WTC11 (cell line): ENCODE results near the gene SRSF8. TPM values are rescaled to one million over a fixed set of nuclear protein-coding genes. Genes with fewer than 3 reads are reported as not detected.

Experiments
- ATAC-seq: fragments of 200-7000 bp; cut with Tn5 transposase; 2 replicates; pipeline ENCODE4 v1.10.0; 2021; ENCODE audit warnings: mild to moderate bottlenecking, moderate library complexity
- CTCF ChIA-PET: fragments of 300-600 bp; sonication (Branson Sonifier 250); formaldehyde crosslinking; loops from one replicate; lab custom pipeline; 2021; ENCODE audit warnings: antibody characterized with exemption; lab: Charles Lee
- POLR2A ChIA-PET: fragments of 350-600 bp; sonication (Branson Sonifier 250); formaldehyde crosslinking; loops from one replicate; lab custom pipeline; 2021; ENCODE audit warnings: antibody characterized with exemption; lab: Charles Lee
- DNase-seq: peaks from one replicate; pipeline ENCODE4 v3.0.0; 2021; ENCODE audit warnings: low spot score
- H3K27ac Mint-ChIP-seq: 2 replicates; pipeline ENCODE4 v1.8.0; 2021; ENCODE audit warnings: mixed read lengths
- H3K27me3 Mint-ChIP-seq: 2 replicates; pipeline ENCODE4 v1.8.0; 2021; ENCODE audit warnings: low read depth, mild to moderate bottlenecking, moderate library complexity, mixed read lengths
- H3K36me3 Mint-ChIP-seq: 2 replicates; pipeline ENCODE4 v1.8.0; 2021; ENCODE audit warnings: mixed read lengths
- H3K4me1 Mint-ChIP-seq: 2 replicates; pipeline ENCODE4 v1.8.0; 2022; ENCODE audit warnings: mixed read lengths
- H3K4me3 Mint-ChIP-seq: 2 replicates; pipeline ENCODE4 v1.8.0; 2021; ENCODE audit warnings: mild to moderate bottlenecking, moderate library complexity, mixed read lengths
- H3K9me3 Mint-ChIP-seq: 2 replicates; pipeline ENCODE4 v1.8.0; 2021; ENCODE audit warnings: mixed read lengths
- CDX4 ChIP-seq: fragments of 250-450 bp; sonication (Bioruptor Pico); IDR thresholded peaks from 2 replicates; pipeline ENCODE4 v1.9.0; 2021; ENCODE audit warnings: moderate library complexity, mild to moderate bottlenecking, inconsistent platforms, borderline replicate concordance
- CREB1 ChIP-seq: sonication (generic); formaldehyde crosslinking; IDR thresholded peaks from 2 replicates; pipeline ENCODE4 v1.8.0; 2023; ENCODE audit warnings: mild to moderate bottlenecking, missing genetic modification reagents
- ERG ChIP-seq: fragments of 250-450 bp; sonication (Bioruptor Pico); IDR thresholded peaks from 2 replicates; pipeline ENCODE4 v1.8.0; 2021; ENCODE audit warnings: mild to moderate bottlenecking
- GRHL2 ChIP-seq: fragments of 250-450 bp; sonication (Bioruptor Pico); IDR thresholded peaks from 2 replicates; pipeline ENCODE4 v1.8.0; 2022; ENCODE audit warnings: mild to moderate bottlenecking, moderate library complexity; ENCODE audit not compliant: insufficient replicate concordance, severe bottlenecking
- HMGA2 ChIP-seq: fragments of 250-450 bp; sonication (Bioruptor Pico); IDR thresholded peaks from 2 replicates; pipeline ENCODE4 v1.4.0; 2021; ENCODE audit warnings: mild to moderate bottlenecking, moderate library complexity
- KAT7 ChIP-seq: sonication (generic); formaldehyde crosslinking; IDR thresholded peaks from 2 replicates; pipeline ENCODE4 v1.8.1; 2023; ENCODE audit warnings: missing genetic modification reagents, mild to moderate bottlenecking, borderline replicate concordance
- NFYB ChIP-seq: sonication (generic); formaldehyde crosslinking; conservative IDR thresholded peaks from 2 replicates; pipeline ENCODE4 v1.8.0; 2022; ENCODE audit warnings: low read depth, missing genetic modification reagents
- RORB ChIP-seq: fragments of 250-450 bp; sonication (Bioruptor Pico); IDR thresholded peaks from 2 replicates; pipeline ENCODE4 v1.9.0; 2021; ENCODE audit warnings: mild to moderate bottlenecking
- SMAD4 ChIP-seq: sonication (generic); formaldehyde crosslinking; IDR thresholded peaks from 2 replicates; pipeline ENCODE4 v1.8.0; 2022; ENCODE audit warnings: mild to moderate bottlenecking, missing genetic modification reagents
- SP1 ChIP-seq: sonication (generic); formaldehyde crosslinking; conservative IDR thresholded peaks from 2 replicates; pipeline ENCODE4 v1.8.1; 2022; ENCODE audit warnings: missing genetic modification reagents
- TCF7 ChIP-seq: sonication (generic); formaldehyde crosslinking; IDR thresholded peaks from 2 replicates; pipeline ENCODE4 v1.8.0; 2022; ENCODE audit warnings: mild to moderate bottlenecking, low read depth, missing genetic modification reagents, moderate library complexity
- USF2 ChIP-seq: sonication (generic); formaldehyde crosslinking; IDR thresholded peaks from 2 replicates; pipeline ENCODE4 v1.8.1; 2023; ENCODE audit warnings: mild to moderate bottlenecking, missing genetic modification reagents, moderate library complexity
- ZNF219 ChIP-seq: sonication (generic); formaldehyde crosslinking; IDR thresholded peaks from 2 replicates; pipeline ENCODE4 v1.8.0; 2023; ENCODE audit warnings: missing genetic modification reagents, mild to moderate bottlenecking, borderline replicate concordance
- ZNF263 ChIP-seq: sonication (generic); formaldehyde crosslinking; IDR thresholded peaks from 2 replicates; pipeline ENCODE4 v1.8.1; 2022; ENCODE audit warnings: low read depth, mild to moderate bottlenecking, moderate library complexity, missing genetic modification reagents
- ZNF416 ChIP-seq: fragments of 250-450 bp; sonication (Bioruptor Pico); IDR thresholded peaks from 2 replicates; pipeline ENCODE4 v1.9.0; 2021; ENCODE audit warnings: mild to moderate bottlenecking, inconsistent platforms
- total RNA-seq: library from RNA; stranded (reverse); gene quantifications from 3 replicates; pipeline ENCODE4 v1.2.3, GENCODE V29; 2021
- TF ChIP-seq, protein P1 (sequence below): sonication (generic); formaldehyde crosslinking; IDR thresholded peaks from 2 replicates; pipeline ENCODE4 v1.8.0; 2022; ENCODE audit warnings: missing genetic modification reagents
- TF ChIP-seq, protein P2 (sequence below): sonication (generic); formaldehyde crosslinking; IDR thresholded peaks from 2 replicates; pipeline ENCODE4 v1.8.0; 2022; ENCODE audit warnings: mild to moderate bottlenecking, missing genetic modification reagents
- TF ChIP-seq, protein P3 (sequence below): sonication (generic); formaldehyde crosslinking; IDR thresholded peaks from 2 replicates; pipeline ENCODE4 v1.8.0; 2023; ENCODE audit warnings: missing genetic modification reagents, mild to moderate bottlenecking, borderline replicate concordance
- TF ChIP-seq, protein P4 (sequence below): sonication (generic); formaldehyde crosslinking; IDR thresholded peaks from 2 replicates; pipeline ENCODE4 v1.8.1; 2023; ENCODE audit warnings: mild to moderate bottlenecking, moderate library complexity, missing genetic modification reagents

Gene SRSF8
- total RNA-seq, 1 experiment from 2014 or later = 20.9 TPM

DNA sequence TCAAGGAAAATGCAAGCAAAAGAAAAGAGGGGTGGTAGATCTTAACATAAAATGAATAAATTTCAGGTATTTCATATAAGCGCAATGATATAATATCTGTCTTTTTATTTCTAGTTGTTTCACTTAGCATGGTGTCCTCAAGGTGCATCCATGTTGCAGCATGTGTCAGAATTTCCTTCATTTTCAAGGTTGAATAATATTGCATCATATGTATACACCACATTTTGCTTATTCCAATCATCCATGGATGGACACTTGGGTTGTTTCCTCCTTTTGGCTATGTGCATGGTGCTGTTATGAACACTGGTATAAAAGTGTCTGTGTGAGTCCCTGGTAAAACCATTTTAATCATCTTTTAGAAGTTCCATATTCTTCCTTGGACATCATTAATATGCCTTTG lies 24.5 kb upstream of the SRSF8 start:
- Mint-ChIP-seq H3K36me3 (no peaks in the 10 kb centered on the region), H3K9me3 (peaks cover 4% of the 10 kb centered on the region; the same call in 1 of the 2 replicates), H3K27me3 (peaks cover 9% of the 10 kb centered on the region; the same call in 1 of the 2 replicates), H3K4me3 (no peak overlapping the region), H3K4me1 (no peaks in the 10 kb centered on the region), H3K27ac (no peak overlapping the region)
- no peak for ATAC-seq
- ChIA-PET POLR2A (no interaction called here), CTCF (no interaction called here)
- TF ChIP-seq CDX4 (CRISPR knock-in tag) (no peak), TCF7 (no peak), KAT7 (CRISPR knock-in tag) (no peak), ZNF263 (CRISPR knock-in tag) (no peak), USF2 (no peak), GRHL2 (CRISPR knock-in tag) (no peak), HMGA2 (CRISPR knock-in tag) (no peak), ERG (CRISPR knock-in tag) (no peak), CREB1 (CRISPR knock-in tag) (no peak), SP1 (CRISPR knock-in tag) (no peak), NFYB (CRISPR knock-in tag) (no peak)
- TF ChIP-seq, protein P1, sequence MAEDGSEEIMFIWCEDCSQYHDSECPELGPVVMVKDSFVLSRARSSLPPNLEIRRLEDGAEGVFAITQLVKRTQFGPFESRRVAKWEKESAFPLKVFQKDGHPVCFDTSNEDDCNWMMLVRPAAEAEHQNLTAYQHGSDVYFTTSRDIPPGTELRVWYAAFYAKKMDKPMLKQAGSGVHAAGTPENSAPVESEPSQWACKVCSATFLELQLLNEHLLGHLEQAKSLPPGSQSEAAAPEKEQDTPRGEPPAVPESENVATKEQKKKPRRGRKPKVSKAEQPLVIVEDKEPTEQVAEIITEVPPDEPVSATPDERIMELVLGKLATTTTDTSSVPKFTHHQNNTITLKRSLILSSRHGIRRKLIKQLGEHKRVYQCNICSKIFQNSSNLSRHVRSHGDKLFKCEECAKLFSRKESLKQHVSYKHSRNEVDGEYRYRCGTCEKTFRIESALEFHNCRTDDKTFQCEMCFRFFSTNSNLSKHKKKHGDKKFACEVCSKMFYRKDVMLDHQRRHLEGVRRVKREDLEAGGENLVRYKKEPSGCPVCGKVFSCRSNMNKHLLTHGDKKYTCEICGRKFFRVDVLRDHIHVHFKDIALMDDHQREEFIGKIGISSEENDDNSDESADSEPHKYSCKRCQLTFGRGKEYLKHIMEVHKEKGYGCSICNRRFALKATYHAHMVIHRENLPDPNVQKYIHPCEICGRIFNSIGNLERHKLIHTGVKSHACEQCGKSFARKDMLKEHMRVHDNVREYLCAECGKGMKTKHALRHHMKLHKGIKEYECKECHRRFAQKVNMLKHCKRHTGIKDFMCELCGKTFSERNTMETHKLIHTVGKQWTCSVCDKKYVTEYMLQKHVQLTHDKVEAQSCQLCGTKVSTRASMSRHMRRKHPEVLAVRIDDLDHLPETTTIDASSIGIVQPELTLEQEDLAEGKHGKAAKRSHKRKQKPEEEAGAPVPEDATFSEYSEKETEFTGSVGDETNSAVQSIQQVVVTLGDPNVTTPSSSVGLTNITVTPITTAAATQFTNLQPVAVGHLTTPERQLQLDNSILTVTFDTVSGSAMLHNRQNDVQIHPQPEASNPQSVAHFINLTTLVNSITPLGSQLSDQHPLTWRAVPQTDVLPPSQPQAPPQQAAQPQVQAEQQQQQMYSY (CRISPR knock-in tag) = no peak
- TF ChIP-seq, protein P2, sequence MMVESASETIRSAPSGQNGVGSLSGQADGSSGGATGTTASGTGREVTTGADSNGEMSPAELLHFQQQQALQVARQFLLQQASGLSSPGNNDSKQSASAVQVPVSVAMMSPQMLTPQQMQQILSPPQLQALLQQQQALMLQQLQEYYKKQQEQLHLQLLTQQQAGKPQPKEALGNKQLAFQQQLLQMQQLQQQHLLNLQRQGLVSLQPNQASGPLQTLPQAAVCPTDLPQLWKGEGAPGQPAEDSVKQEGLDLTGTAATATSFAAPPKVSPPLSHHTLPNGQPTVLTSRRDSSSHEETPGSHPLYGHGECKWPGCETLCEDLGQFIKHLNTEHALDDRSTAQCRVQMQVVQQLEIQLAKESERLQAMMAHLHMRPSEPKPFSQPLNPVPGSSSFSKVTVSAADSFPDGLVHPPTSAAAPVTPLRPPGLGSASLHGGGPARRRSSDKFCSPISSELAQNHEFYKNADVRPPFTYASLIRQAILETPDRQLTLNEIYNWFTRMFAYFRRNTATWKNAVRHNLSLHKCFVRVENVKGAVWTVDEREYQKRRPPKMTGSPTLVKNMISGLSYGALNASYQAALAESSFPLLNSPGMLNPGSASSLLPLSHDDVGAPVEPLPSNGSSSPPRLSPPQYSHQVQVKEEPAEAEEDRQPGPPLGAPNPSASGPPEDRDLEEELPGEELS = no peak
- no peak for DNase-seq

DNA sequence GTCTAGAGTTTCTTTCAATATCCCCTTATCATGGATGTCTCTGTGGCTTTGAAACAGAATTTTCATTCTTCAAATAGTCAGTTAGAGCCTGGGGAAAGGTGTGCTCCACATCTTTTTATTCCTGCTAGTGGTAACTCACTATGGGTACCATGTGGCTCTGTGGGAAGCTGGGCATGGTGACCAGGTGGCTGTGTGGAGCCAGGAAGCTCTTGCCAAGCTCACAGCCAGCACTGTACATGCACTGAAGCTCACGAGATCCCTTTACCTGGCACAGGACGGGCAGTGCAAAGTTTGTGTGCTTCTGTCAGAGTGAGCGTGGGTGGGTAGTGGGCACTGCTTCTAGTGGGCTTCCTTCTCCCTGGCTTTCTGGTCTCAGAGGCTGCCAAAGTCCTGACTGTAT lies 23.8 kb upstream of the SRSF8 start:
- no peak for TF ChIP-seq ZNF416 (CRISPR knock-in tag)
- TF ChIP-seq, protein P3, sequence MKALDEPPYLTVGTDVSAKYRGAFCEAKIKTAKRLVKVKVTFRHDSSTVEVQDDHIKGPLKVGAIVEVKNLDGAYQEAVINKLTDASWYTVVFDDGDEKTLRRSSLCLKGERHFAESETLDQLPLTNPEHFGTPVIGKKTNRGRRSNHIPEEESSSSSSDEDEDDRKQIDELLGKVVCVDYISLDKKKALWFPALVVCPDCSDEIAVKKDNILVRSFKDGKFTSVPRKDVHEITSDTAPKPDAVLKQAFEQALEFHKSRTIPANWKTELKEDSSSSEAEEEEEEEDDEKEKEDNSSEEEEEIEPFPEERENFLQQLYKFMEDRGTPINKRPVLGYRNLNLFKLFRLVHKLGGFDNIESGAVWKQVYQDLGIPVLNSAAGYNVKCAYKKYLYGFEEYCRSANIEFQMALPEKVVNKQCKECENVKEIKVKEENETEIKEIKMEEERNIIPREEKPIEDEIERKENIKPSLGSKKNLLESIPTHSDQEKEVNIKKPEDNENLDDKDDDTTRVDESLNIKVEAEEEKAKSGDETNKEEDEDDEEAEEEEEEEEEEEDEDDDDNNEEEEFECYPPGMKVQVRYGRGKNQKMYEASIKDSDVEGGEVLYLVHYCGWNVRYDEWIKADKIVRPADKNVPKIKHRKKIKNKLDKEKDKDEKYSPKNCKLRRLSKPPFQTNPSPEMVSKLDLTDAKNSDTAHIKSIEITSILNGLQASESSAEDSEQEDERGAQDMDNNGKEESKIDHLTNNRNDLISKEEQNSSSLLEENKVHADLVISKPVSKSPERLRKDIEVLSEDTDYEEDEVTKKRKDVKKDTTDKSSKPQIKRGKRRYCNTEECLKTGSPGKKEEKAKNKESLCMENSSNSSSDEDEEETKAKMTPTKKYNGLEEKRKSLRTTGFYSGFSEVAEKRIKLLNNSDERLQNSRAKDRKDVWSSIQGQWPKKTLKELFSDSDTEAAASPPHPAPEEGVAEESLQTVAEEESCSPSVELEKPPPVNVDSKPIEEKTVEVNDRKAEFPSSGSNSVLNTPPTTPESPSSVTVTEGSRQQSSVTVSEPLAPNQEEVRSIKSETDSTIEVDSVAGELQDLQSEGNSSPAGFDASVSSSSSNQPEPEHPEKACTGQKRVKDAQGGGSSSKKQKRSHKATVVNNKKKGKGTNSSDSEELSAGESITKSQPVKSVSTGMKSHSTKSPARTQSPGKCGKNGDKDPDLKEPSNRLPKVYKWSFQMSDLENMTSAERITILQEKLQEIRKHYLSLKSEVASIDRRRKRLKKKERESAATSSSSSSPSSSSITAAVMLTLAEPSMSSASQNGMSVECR (CRISPR knock-in tag) = no peak
- TF ChIP-seq CDX4 (CRISPR knock-in tag) = no peak
- no peak for TF ChIP-seq SMAD4 (CRISPR knock-in tag)
- no peak for TF ChIP-seq ZNF219 (CRISPR knock-in tag)
- TF ChIP-seq, protein P4, sequence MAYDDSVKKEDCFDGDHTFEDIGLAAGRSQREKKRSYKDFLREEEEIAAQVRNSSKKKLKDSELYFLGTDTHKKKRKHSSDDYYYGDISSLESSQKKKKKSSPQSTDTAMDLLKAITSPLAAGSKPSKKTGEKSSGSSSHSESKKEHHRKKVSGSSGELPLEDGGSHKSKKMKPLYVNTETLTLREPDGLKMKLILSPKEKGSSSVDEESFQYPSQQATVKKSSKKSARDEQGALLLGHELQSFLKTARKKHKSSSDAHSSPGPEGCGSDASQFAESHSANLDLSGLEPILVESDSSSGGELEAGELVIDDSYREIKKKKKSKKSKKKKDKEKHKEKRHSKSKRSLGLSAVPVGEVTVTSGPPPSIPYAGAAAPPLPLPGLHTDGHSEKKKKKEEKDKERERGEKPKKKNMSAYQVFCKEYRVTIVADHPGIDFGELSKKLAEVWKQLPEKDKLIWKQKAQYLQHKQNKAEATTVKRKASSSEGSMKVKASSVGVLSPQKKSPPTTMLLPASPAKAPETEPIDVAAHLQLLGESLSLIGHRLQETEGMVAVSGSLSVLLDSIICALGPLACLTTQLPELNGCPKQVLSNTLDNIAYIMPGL (CRISPR knock-in tag) = no peak
- no peak for TF ChIP-seq RORB
- peaks cover 9% of the 10 kb centered on the region; the same call in 1 of the 2 replicates for H3K27me3 Mint-ChIP-seq
- no peak overlapping the region for H3K27ac Mint-ChIP-seq
- DNase-seq (no peak), ATAC-seq (no peak)
- H3K4me3 Mint-ChIP-seq = no peak overlapping the region
- POLR2A ChIA-PET = no interaction called here
- no peaks in the 10 kb centered on the region for H3K36me3 Mint-ChIP-seq
- H3K9me3 Mint-ChIP-seq = peaks cover 4% of the 10 kb centered on the region; the same call in 1 of the 2 replicates
- CTCF ChIA-PET = no interaction called here
- no peaks in the 10 kb centered on the region for H3K4me1 Mint-ChIP-seq
